Measurements from ENCODE around the gene NEU1.
"Not testable (repeated sequence)": the region's sequence is repeated elsewhere in the genome, so short reads cannot be mapped to it uniquely, and the experiment has no call there.

NEU1 gene

DNA sequence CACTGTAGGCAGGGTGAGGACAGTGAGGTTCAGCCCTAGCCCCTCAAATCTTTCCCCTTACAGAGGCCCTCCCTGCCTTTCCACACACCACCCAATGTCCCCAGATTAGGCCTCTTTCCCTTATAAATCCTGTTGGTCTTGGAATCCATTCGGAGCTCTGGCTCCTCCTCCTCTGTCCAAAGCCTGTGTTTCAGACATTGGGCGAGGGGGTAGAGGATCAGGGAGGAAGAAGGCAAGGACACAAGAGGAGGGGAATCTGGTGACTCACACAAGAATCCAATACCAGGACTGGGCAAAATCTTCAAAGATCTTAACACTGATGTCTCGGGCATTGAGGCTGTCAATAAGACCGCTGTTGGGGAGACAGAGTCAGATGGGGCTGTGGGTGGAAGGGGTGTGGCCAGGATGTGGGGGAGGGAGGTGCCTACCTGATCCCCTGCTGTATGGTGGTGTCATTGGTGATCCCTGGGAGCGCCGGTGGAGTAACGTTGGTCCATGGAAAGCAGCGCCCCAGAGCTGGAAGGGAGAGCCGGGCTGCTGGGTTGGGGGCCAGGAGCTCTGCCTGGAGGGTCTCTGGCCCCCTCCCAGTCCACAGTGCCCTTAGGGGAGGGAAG is 8.5 kb upstream of the NEU1 start:
- DNase-seq = no peak

DNA sequence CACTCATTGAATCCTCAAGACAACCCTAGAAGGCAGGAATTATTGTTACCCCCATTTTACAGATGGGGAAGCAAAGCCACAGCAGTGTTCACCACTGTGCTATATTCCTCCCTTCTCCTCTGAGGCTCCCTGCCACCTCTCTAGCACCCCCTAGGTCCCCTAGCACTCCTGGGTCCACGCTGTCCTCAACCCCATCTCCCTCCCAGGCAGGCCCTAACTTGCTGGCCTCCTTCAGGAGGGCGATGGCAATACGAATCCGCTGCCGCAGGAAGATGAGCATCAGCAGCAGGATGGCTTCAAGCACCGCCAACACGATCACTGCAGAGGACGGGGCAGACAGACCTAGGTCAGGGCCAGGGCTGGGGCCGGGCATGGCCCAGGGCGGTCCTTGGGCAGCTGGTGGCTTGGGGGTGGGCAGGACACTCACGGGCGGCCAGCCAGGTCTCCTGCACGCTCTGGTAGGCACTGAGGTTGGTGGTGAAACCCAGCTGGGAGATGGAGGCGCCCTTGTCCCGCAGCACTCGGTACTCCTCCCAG is 7.8 kb upstream of the NEU1 start:
- DNase-seq = no peak

DNA sequence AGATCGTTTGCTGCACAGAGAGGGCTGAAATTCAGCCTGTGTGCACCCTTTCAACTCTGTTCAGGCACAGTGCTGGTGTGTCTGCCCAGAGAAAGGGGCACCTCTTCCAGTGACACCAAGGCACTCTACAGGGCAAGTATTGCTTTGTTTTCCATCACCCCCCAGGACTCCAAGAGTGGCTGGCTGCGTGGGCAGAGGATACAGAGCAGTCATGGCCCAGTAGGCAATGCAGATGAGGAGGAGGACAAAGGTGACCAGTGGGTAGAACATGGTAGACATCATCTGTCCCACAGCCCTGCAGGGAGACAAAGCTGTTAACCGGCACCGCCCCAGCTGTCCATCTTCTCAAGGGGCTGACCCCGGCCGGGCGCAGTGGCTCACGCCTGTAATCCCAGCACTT is 6.7 kb upstream of the NEU1 start:
- no peak for DNase-seq

DNA sequence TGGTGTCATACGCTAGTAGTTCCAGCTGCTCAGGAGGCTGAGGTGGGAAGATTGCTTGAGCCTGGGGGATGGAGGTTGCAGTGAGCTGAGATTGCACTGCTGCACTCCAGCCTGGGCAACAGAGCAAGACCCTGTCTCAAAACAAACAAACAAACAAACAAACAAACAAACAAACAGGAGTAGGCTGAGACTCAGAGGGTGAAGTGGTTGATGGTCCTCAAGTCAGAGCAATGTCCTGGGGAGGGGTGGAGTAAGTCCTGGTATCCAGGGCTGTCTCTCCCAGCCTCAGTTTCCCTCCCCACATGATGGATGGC is 6.0 kb upstream of the NEU1 start:
- DNase-seq = not testable (repeated sequence)

DNA sequence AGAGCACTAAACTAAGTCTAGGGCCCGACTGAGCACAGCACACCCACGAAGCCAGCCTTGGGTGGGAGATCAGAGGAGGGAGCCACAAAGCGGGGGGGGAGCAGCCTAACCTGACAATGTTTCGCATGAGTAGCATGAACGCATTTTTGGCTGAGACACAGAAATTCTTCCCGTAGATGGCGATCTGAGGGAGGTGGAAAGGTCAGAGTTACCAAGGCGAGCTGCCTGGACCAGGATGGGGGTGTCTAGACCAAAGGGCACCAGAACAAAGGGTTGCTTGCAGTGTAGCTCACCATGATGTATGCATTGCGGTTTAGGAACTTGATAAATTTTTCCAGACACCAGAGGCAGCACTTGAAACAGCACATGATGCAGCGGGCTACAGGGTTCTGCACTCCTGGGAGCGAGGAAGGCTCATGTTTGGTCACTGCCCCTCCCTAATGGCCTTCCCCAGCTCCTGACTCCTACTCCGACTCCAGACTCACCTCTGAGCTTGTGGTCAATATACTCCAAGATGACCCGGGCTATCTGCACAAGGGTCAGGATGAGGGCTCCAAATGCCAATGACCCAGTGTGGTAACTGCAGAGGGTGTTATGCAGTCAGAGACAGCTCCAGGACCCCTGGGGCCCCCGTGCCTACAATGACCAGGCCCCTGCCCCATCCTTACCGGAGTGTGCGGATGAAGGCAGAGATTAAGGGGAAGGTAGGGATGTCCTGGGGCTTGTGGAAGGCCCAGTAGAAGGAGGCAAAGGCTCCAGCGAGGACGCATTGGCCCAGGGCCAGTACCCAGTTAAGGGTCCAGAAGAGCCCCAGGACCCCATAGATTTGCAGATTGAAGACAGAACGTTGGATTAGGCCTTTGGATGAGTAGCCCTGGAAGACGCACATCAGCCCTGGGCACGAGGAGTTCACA is 2.8 kb upstream of the NEU1 start:
- DNase-seq = no peak

DNA sequence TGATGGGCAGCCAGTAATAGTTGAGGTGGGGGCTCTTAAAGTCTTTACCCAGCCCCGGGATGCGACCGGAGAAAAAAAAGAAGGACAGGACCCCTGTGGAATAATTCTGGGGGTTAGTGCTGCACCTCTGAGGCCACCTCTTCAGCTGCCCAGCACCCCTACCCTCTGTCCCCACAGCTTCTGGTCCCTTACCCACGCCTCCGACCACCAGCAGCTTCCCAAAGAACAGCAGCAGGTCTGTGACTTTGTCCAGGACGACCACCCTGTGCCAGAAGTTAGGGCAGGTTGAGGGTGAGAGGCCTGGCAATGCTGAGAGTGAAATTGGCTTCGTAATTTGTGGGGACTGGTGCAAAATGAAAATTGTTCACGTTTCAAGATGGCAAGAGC is 2.2 kb upstream of the NEU1 start:
- DNase-seq = no peak

DNA sequence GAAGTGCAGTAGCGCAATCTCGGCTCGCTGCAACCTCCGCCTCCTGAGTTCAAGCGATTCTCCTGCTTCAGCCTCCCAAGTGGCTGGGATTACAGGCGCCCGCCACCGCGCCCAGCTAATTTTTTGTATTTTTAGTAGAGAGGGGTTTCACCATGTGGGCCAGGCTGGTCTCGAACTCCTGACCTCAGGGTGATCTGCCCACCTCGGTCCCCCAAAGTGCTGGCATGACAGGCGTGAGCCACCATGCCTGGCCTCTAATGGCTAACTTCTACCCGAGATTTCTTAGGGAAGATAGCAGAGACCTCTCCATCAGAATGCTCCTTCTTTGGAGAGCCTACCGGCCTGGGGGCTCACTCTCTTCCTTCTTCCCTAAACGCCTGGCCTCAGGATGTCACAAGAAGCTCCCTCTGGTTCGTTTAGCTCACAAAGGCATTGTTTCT is 1.5 kb upstream of the NEU1 start:
- DNase-seq = not testable (repeated sequence)

DNA sequence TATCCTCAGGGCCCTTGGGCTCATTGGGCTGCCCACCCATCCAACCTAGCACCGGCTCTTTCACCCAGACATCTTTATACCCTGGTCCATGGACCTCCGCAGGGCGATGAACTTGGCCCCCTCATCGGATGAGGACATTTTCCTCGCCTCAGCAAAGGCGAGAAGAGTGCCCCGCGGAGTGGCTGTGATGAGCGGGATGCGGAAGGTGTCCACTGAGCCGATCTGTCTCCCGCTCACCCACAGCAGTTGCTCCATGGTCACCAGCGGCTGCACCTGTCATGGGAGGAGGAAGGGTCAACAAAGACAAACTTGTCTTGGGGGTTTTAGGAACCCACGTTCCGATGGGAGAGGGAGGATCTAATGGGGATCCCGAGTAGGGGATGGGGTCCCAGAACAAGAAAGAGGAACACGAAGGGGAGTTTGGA is 690 bp downstream of the NEU1 start:
- no peak for DNase-seq

DNA sequence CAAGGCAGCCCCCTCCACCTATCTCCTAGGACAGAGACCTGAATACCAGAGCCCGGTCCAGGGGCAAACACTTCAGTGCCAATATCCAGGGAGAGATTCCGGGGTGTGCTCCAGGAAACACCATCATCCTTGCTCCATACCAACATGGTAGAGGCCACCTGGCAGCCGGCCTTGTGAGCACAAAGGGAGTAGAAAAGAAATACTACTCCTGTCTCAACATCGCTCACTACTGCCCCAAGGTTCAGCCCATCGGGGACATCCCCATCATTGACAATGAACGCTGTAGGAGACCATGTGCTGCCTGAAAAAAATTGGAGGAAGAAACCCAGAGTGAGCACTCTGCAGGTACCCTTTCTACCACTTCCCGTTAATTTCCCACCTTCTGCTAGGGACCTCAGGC is 1.5 kb downstream of the NEU1 start:
- no peak for DNase-seq

DNA sequence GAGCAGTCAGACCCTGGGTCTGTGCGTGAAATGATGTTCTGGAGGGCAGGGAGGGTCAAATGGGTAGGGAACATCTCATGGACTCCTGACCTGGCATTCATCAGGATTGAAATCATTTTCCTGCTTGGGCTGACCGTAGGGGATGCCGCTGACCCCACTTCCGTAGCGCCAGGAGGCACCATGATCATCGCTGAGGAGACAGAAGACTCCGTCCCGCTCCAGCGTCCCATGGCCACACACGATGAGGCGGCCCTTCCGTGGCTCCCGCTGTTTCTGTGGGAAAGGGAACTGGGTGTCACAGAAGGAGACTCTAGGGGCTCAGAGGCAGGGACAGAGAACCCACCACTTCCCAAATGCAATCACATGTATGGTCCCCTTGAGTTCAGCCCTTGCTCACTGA is 2.3 kb downstream of the NEU1 start:
- no peak for DNase-seq

DNA sequence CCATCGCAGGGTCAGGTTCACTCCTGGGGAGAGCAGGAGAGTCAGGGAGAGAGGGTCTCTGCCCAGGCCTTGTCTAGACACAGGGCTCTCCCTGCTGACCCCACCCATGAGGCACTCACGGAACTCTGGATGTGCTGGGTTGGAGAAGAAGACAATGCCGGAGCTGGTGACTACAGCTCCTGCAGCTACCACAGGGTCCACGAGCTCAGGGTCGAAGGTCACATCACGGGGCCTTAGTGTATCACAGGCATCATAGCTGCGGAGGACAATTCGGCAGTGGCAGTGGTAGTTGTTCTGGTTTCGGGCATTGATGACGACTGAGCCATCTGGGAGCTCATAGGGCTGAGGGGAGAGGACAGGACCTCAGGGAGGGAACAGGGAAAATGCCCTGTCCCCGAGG is 2.7 kb downstream of the NEU1 start:
- no peak for DNase-seq

DNA sequence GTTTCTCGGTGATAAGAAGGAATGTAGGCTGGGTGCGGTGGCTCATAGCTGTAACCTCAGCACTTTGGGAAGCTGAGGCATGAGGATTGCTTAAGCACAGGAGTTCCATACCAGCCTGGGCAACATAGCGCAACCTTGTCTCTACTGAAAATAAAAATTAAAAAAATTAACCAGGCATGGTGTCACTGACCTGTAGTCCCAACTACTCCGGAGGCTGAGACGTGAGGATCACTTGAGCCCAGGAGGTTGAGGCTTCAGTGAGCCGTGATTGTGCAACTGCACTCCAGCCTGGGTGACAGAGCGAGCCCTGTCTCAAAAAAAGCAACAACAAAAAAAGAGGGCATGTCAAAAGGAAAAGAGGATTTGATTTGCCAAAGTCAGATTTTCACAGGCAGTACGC is 3.9 kb downstream of the NEU1 start:
- no peak for DNase-seq

DNA sequence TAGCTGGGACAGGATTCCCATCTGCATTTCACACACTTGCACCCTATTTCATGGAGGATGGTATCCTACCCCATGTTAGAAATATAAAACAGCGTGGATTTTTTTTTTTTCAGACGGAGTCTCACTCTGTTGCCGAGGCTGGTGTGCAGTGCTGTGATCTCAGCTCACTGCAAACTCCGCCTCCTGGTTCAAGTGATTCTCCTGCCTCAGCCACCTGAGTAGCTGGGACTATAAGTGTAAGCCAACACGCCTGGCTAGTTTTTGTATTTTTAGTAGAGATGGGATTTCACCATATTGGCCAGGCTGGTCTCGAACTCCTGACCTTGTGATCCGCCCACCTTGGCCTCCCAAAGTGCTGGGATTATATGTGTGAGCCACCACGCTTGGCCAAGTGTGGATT is 4.8 kb downstream of the NEU1 start:
- DNase-seq = not testable (repeated sequence)

DNA sequence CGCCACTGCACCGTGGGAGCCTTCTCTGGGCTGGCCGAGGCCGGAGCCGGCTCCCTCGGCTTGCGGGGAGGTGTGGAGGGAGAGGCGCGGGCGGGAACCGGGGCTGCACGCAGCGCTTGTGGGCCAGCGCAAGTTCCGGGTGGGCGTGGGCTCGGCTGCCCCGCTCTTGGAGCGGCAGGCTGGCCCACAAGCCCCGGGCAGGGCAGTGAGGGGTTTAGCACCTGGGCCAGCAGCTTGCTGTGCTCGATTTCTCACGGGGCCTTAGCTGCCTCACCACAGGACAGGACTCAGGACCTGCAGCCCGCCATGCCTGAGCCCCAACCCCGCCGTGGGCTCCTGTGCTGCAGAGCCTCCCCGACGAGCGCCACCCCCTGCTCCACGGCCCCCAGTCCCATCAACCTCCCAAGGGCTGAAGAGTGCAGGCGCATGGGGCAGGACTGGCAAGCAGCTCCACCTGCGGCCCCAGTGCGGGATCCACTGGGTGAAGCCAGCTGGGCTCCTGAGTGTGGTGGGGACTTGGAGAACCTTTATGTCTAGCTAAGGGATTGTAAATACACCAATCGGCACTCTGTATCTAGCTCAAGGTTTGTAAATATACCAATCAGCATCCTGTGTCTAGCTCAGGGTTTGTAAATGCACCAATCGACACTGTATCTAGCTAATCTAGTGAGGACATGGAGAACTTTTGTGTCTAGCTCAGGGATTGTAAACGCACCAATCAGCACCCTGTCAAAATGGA is 10.5 kb downstream of the NEU1 start:
- not testable (repeated sequence) for DNase-seq

DNA sequence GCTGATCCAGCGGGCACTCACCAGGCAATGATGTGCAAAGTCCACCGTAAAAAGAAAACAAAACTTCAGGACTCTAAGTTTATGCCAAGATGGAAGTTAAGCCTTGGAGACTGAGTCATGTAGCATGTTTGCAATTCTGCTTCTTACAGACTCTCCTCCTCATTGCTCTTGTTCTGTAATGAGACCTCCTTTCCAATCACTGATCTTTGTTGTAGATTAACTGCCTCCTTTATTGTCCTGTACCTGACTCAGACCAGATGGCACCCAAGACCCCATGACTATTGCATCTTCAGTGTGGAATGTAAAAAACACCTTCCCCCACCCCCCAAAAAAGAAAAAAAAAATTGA is 11.2 kb downstream of the NEU1 start:
- no peak for DNase-seq

DNA sequence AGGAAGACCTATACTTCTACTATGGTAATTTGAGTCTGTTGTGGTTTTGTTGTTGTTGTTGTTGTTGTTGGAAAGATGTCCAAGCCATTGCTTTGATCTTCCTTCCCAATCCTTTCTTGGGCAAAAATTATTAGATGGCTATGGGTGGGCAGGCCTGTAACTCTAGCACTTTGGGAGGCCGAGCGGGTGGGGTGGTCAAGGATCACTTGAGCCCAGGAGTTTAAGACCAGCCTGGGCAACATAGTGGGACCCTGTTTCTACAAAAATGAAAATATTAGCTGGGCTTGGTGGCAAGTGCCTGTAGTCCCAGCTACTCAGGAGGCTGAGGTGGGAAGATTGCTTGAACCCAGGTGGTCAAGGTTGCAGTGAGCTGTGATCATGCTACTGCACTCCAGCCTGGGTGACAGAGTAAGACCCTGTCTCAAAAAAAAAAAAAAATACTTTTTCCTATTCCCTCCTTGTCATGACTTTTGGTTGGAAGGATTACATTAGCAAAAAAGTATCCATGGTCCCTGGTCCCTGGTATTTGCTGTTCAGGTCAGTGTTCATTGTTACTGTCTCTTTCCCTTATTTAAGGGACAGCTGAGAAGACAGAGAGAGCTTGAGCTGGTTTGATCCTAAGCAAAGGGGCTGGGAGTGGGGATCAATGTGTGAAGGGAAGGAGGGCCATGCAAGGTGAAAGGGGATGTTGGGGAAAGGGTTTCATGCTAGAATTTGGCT is 11.7 kb downstream of the NEU1 start:
- DNase-seq = no peak

DNA sequence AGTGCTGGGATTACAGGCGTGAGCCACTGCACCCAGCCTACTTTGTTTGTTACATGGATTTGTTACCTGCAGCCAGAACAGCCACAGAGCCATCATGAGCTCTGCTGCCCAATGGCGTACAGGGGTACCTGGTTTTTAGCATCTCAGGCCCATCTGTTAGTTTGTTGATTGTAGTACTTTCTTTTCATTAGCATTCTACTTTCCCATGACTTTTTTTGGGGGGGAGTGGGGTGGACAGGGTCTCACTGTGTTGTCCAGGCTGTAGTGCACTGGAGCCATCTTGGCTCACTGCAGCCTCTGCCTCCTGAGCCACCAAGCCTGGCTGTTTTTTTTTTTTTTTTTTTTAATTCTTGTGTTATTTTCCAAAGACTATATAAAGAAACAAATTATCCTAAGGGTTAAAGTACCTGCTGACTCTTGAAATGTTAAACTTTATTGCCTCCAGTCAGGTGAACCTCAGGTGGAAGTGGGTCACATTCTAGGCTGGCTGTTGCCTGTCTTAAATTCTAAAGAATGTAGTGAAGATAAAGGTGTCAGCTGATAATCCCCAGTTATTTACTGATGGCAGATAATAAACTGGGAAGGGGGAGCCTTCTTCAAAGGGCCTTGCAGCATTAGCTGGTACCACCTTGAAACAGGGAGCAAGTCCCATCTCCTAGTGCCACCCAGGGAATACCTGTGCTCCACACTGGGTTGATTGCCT is 15.2 kb downstream of the NEU1 start:
- no peak for DNase-seq

DNA sequence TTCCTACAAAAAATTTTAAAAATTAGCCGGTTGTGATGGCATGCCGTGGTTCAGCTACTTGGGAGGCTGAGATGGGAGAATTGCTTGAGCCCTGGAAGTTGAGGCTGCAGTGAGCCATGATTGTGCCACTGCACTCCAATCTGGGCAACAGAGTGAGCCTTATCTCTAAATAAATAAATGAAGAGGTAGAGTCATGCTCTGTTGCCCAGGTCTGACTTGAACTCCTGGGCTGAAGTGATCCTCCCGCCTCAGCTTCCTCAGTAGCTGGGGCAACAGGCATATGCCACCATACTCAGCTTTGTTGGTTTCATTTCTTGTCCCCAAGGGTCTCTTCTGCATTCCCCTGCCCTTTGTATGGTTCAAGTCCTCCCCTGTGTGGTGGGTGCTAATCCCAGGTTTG is 18.1 kb downstream of the NEU1 start:
- no peak for DNase-seq

DNA sequence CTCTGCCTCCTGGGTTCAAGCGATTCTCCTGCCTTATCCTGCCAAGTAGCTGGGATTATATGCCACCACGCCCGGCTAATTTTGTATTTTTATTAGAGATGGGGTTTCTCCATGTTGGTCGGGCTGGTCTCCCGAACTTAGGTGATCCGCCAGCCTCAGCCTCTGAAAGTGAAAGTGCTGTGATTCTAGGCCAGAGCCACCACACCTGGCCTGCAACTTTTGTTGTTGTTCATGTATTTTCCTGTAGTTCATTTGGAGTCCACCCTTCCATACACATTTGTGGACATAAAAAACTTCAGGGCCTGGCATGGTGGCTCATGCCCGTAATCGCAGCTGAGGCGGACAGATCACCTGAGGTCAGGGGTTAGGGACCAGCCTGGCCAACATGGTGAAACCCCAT is 20.6 kb downstream of the NEU1 start:
- no peak for DNase-seq

DNA sequence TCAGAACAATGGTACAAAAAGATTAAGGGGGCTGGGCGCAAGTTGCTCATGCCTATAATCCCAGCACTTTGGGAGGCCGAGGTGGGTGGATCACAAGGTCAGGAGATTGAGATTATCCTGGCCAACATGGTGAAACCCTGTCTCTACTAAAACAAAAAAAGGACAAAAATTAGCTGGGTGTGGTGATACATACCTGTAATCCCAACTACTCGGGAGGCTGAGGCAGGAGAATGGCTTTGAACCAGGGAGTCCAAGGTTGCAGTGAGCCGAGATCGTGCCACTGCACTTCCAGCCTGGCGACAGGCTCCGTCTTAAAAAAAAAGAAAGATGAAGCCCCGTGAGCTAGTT is 22.9 kb downstream of the NEU1 start:
- DNase-seq = not testable (repeated sequence)

DNA sequence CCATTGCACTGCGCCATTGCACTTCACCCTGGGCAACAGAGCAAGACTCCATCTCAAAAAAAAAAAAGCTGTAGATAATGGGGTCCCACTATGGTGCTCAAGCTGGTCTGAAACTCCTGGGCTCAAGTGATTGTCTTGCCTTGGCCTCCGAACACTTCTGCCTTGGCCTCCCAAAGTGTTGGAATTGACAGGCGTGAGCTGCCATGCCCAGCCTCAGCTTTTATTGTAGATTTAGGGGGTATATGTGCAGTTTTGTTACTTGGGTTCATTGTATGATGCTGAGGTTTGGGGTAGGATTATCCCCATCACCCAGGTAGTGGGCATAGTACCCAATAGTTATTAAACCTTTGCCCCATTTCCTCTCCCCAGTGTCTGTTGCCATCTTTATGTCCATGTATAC is 23.7 kb downstream of the NEU1 start:
- no peak for DNase-seq

DNA sequence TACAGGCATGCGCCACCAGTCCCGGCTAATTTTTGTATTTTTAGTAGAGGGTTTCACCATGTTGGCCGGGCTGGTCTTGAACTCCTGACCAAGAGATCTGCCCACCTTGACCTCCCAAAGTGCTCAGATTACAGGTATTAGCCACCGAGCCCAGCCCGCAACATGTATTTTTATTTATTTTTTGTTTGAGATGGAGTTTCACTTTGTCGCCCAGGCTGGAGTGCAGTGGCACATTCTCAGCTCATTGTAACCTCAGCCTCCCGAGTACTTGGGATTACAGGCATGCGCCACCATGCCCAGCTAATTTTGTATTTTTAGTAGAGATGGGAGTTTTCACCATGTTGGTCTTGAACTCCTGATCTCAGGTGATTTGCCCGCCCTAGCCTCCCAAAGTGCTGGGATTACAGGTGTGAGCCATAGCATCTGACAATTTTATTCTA is 24.5 kb downstream of the NEU1 start:
- DNase-seq = not testable (repeated sequence)

All from NCI-H524 treated with DMSO at 0.1 percent for 48 hours (cell line).